LNCaP clone FGC (cell line): Measurements from ENCODE around the gene TRMT11.
A peak's percentile ranks its signal among the peaks of the same experiment; 100 is the strongest.

Experiments
- DNase-seq: peaks from one replicate; pipeline ENCODE4 v3.0.0-alpha.2; 2011; ENCODE audit warnings: low read depth
- H3K4me3 ChIP-seq: 2 replicates; pipeline ENCODE4 v1.5.1; 2011; ENCODE audit warnings: mild to moderate bottlenecking, low read depth, low read length, control low read depth
- TF ChIP-seq, protein P1 (sequence below): IDR thresholded peaks from 2 replicates; pipeline ENCODE4 v1.5.1; 2012; ENCODE audit warnings: mild to moderate bottlenecking; ENCODE audit not compliant: control insufficient read depth, insufficient read depth; ENCODE audit errors: extremely low read depth

The TRMT11 gene

DNA sequence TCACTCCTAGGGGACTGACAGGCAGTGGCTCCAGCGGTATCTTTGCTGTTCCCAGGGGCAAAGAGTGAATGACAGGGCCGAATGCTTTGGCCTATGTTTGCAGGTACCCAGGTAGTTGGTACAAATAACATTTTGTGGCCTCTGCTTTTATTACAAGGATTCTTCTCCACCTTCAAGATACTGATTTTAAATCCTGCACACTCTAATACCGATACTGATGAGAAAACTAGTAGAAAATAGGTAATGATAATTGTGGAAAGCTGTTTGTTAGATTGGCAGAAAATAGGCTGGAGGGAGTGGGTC lies 29.0 kb upstream of the TRMT11 start:
- peak overlapping the region; percentile 83 for H3K4me3 ChIP-seq
- TF ChIP-seq, protein P1, sequence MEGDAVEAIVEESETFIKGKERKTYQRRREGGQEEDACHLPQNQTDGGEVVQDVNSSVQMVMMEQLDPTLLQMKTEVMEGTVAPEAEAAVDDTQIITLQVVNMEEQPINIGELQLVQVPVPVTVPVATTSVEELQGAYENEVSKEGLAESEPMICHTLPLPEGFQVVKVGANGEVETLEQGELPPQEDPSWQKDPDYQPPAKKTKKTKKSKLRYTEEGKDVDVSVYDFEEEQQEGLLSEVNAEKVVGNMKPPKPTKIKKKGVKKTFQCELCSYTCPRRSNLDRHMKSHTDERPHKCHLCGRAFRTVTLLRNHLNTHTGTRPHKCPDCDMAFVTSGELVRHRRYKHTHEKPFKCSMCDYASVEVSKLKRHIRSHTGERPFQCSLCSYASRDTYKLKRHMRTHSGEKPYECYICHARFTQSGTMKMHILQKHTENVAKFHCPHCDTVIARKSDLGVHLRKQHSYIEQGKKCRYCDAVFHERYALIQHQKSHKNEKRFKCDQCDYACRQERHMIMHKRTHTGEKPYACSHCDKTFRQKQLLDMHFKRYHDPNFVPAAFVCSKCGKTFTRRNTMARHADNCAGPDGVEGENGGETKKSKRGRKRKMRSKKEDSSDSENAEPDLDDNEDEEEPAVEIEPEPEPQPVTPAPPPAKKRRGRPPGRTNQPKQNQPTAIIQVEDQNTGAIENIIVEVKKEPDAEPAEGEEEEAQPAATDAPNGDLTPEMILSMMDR, result no peak
- no peak for DNase-seq

DNA sequence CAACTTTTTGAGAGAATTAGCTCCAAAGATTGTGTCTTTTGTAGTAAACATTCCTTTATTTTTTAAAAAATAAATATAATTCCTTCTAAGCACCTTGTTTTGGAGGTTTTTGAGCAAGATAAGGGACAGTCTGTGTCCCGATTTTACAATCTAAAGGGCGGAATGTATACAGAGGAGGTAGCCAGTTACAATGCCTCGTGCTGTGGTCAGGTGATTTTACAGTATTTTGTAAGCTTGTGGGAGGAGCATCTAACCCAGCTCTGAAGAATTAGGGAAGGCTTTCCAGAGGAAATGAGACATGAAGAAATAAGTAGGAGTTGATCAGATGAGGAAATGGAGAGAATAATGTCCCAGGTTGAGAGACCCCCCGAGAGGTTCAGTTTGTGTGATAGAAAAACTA lies 28.5 kb upstream of the TRMT11 start:
- TF ChIP-seq, protein P1, result no peak
- H3K4me3 ChIP-seq, result peak overlapping the region; percentile 83
- no peak for DNase-seq

DNA sequence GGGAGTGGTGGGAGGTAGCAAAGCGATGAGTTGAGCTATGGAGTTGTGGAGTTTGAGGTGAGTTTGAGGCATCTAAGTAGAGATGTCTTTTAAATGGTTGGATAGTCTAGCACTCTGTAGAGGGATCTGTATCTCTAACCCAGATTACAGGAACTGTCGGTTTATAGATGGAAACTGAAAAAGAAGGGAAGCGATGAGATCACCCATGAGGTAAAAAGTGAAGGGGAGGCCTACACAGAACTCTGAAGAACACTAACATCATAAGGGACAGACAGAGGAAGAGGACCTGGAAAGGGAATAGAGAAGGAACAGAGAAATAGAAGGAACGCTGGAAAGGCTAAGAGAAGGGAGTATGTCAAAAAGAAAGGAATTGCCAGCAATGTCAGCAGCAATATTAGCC lies 27.3 kb upstream of the TRMT11 start:
- no peak for DNase-seq
- H3K4me3 ChIP-seq, result no peak overlapping the region
- TF ChIP-seq, protein P1, result no peak

DNA sequence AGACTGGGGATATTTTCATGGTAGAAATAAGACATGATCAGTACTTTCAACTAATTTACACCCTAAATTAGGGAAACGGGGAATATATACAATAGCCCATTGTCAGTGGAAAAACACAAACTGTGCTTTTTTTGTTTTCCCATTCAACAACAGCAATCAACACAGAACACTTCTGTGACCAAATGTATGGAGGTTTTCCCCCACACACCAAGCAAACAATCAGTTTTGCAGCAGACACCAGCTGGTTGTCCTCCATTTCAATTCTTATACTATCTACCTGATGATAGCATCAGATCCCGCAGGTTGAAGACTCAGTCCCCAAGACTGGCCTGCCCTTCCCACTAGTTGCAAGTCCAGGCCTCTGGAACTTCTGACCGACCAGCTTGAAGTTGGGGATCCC lies 25.2 kb upstream of the TRMT11 start:
- TF ChIP-seq, protein P1, result no peak
- no peak overlapping the region for H3K4me3 ChIP-seq
- DNase-seq, result no peak

DNA sequence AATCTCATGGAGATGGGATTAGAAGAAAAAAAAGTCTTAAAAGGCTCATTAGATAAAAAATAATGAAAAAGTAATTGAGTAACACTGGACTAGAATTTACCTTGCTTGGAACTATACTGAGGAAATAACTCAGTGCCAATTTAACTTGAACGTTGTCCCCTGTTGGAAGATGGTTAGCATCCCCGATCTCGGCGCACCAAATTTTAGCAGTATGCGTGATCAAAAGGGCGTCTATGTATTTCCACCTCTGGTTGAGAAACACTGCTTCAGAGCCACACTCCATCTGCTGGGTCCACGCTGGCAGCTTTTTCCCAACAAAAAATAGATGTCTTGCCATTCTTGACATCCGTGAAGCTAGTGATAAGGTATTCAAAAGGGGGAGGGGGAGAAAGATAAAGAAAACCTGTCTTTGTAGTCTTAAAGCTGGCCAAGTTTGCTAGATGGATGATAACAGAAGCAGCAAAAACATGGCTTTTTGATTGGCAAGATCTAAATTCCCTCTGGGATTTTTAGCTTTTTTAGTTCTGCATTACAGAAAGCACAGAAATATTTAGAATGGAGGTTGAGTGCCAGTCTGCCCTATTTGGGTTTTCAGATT lies 23.3 kb upstream of the TRMT11 start:
- no peak for DNase-seq
- H3K4me3 ChIP-seq, result no peak overlapping the region
- TF ChIP-seq, protein P1, result no peak

DNA sequence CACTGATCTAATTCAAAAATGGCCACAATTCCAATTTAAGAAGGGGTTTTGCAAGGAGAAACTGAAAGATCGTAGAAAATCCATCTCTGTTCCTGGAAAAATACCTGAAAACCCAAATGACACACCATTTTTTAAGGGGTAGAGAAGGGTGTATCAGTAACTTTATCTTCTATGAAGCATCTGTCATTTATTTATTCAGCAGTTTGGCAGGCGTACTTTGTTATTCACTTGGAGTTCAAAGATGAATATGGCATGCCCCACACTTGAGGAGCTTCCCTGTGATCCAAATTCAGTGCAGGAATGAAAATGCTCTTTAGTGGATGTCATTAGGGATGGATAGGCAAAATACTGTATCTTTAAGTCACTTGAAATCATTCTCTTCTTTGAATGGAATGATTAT lies 22.5 kb upstream of the TRMT11 start:
- DNase-seq, result no peak
- TF ChIP-seq, protein P1, result no peak
- H3K4me3 ChIP-seq, result no peak overlapping the region

DNA sequence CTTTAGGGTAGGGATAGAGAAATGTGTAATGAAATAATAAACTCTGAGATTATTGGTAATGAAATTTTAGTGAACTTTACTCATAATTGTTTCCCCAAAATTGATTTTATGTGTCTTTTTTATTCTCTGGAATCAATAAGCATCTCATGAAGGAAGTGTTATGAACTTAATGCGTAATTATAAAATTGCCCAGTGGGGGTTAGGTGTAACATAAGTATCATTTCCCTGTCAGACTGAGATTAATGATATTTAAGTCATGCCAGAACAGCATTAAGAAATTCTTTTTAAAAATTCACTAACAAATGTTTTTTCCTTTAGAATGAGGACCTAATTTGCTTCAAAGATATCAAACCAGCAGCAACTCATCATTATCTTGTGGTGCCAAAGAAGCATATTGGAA lies 19.8 kb upstream of the TRMT11 start:
- TF ChIP-seq, protein P1, result no peak
- H3K4me3 ChIP-seq, result no peak overlapping the region
- no peak for DNase-seq
